ENCODE measurements around the gene KIRREL3. TPM values are rescaled to one million over a fixed set of nuclear protein-coding genes. Genes with fewer than 3 reads are reported as not detected.
A peak's percentile ranks its signal among the peaks of the same experiment; 100 is the strongest.

Gene KIRREL3
- total RNA-seq, 1 experiment from 2014 or later: 0.44 TPM

DNA sequence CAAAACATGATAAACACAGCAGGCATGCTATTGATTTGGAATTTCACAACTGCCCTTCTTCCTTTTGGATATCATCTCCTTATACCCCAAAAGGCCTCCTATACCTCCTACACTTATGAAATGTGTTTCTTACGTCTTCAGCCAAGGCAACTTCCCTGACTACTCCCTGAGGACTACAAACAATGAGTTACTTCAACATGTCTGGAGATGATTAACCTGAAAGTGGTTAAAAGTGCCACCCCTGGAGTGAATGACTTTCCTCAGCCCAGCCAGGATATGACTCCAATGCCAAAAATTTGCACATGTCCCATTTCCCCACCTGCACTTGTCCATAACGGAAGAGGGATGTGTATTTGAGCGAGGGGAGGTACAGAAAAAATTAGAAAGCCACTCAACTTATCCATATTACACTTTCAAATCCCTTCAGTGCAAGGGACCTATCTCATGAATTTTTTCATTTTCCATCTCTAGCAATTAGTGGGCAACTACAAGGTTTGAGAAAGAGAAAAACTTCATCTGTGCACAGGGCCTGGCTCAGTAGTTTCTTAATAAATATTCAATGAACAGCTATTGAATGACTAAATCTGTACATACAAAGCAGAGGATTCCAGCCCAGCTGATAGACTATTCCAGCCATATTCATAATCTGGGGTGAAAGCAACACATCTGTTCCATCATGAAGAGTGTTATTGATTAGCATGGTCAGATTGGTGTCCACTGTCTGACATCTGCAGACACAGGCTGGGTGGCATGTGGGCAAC, 36.8 kb downstream of the KIRREL3 start:
- no peak overlapping the region for H3K4me2 ChIP-seq (ENCODE audit: low read length)
- POLR2A ChIA-PET (ENCODE audit: unreplicated experiment): no interaction called here
- no peaks in the 10 kb centered on the region for H3K36me3 ChIP-seq (ENCODE audit: low read depth, low read length)
- CTCF ChIA-PET: no interaction called here
- H3K9me3 ChIP-seq (ENCODE audit: low read length): no peaks in the 10 kb centered on the region
- H3K4me1 ChIP-seq (ENCODE audit: insufficient read depth, low read length): no peaks in the 10 kb centered on the region
- H3K27ac ChIP-seq (ENCODE audit: low read length): no peak overlapping the region
- no peaks in the 10 kb centered on the region for H3K9me2 ChIP-seq (replicated peaks; ENCODE audit: low read length)
- H3K4me3 ChIP-seq (ENCODE audit: low read length): no peak overlapping the region
- BruUV-seq (replicated peaks): no TSS peak
- peaks cover 36% of the 10 kb centered on the region for H3K27me3 ChIP-seq (ENCODE audit: low read length)
- DNase-seq (peak; percentile 4), ATAC-seq (no peak)
- H3F3A ChIP-seq (ENCODE audit: low read length, unreplicated experiment): no peaks in the 10 kb centered on the region
- H3K79me2 ChIP-seq (ENCODE audit: low read length): no peaks in the 10 kb centered on the region
- no peak overlapping the region for H2AFZ ChIP-seq (ENCODE audit: low read length)
- no peaks in the 10 kb centered on the region for H4K20me1 ChIP-seq (ENCODE audit: low read length)
- intact Hi-C loops (cut with micrococcal nuclease): no loop called here
- no peak for TF ChIP-seq EZH2 (IDR thresholded peaks at IDR 0.05; ENCODE audit: low read length, unreplicated experiment)
- no peak for TF ChIP-seq EZH2phosphoT487 (IDR thresholded peaks at IDR 0.05; ENCODE audit: borderline replicate concordance, low read length)
- TF ChIP-seq CTCF (conservative IDR thresholded peaks at IDR 0.05; ENCODE audit: low read depth, low read length): no peak
- no peak overlapping the region for H3K9ac ChIP-seq (ENCODE audit: low read length)

DNA sequence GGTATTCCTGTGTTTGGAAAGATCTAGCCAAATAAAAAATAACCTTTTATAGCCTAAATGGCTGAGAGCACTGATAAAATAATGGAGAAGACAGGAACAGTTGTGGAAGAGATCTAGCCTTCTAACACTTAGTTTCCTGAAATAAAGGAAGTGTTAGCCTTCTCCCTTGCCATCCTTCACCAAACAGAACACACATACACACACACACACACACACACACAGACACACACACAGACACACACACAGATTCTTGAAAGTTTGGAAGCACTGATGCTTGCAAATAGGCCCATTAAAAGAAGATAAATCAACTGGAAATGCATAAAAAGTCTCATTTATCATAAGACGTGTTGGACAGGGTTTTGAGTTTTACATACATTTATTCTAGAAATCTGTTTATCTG, 37.5 kb downstream of the KIRREL3 start:
- Histone ChIP-seq H3K27me3 (ENCODE audit: low read length) (peaks cover 29% of the 10 kb centered on the region), H3F3A (ENCODE audit: low read length, unreplicated experiment) (no peaks in the 10 kb centered on the region), H3K9me3 (ENCODE audit: low read length) (no peaks in the 10 kb centered on the region), H3K4me2 (ENCODE audit: low read length) (no peak overlapping the region), H2AFZ (ENCODE audit: low read length) (no peak overlapping the region), H3K4me1 (ENCODE audit: insufficient read depth, low read length) (no peaks in the 10 kb centered on the region), H3K36me3 (ENCODE audit: low read depth, low read length) (no peaks in the 10 kb centered on the region), H3K4me3 (ENCODE audit: low read length) (no peak overlapping the region), H4K20me1 (ENCODE audit: low read length) (no peaks in the 10 kb centered on the region), H3K27ac (ENCODE audit: low read length) (no peak overlapping the region), H3K9me2 (replicated peaks; ENCODE audit: low read length) (no peaks in the 10 kb centered on the region), H3K9ac (ENCODE audit: low read length) (no peak overlapping the region), H3K79me2 (ENCODE audit: low read length) (no peaks in the 10 kb centered on the region)
- no TSS peak for BruUV-seq (replicated peaks)
- TF ChIP-seq EZH2phosphoT487 (IDR thresholded peaks at IDR 0.05; ENCODE audit: borderline replicate concordance, low read length) (no peak), EZH2 (IDR thresholded peaks at IDR 0.05; ENCODE audit: low read length, unreplicated experiment) (no peak), CTCF (conservative IDR thresholded peaks at IDR 0.05; ENCODE audit: low read depth, low read length) (no peak)
- ATAC-seq (no peak), DNase-seq (no peak)
- ChIA-PET POLR2A (ENCODE audit: unreplicated experiment) (no interaction called here), CTCF (no interaction called here)
- intact Hi-C loops (cut with micrococcal nuclease): no loop called here

DNA sequence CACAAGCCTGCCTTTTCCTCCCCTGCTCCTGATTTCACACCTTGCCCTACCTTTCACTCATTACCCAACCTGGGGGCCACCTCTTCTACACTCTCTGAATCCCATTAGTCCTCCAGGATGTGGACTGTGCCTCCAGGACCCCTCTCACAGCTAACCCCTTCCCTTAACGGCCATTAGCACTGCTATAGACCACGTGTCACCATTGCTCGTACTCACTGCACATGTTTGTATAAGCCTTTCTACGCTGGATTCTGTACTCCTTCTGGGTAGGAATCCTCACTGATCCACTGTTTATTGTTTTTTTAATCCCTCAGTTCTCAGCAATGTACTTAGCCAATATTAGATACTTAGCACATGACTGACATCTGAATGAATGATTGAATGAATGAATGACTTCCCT, 40.9 kb downstream of the KIRREL3 start:
- POLR2A ChIA-PET (ENCODE audit: unreplicated experiment): no interaction called here
- Histone ChIP-seq H4K20me1 (ENCODE audit: low read length) (no peaks in the 10 kb centered on the region), H3K9me2 (replicated peaks; ENCODE audit: low read length) (no peaks in the 10 kb centered on the region), H3K27ac (ENCODE audit: low read length) (no peak overlapping the region), H3K4me3 (ENCODE audit: low read length) (no peak overlapping the region), H3K36me3 (ENCODE audit: low read depth, low read length) (no peaks in the 10 kb centered on the region), H2AFZ (ENCODE audit: low read length) (no peak overlapping the region), H3K27me3 (ENCODE audit: low read length) (peaks cover 20% of the 10 kb centered on the region), H3K4me1 (ENCODE audit: insufficient read depth, low read length) (no peaks in the 10 kb centered on the region), H3K9me3 (ENCODE audit: low read length) (no peaks in the 10 kb centered on the region), H3K79me2 (ENCODE audit: low read length) (no peaks in the 10 kb centered on the region), H3K9ac (ENCODE audit: low read length) (no peak overlapping the region), H3F3A (ENCODE audit: low read length, unreplicated experiment) (no peaks in the 10 kb centered on the region), H3K4me2 (ENCODE audit: low read length) (no peak overlapping the region)
- CTCF ChIA-PET: no interaction called here
- ATAC-seq (no peak), DNase-seq (no peak)
- intact Hi-C loops (cut with micrococcal nuclease): no loop called here
- BruUV-seq (replicated peaks): no TSS peak
- TF ChIP-seq CTCF (conservative IDR thresholded peaks at IDR 0.05; ENCODE audit: low read depth, low read length) (no peak), EZH2 (IDR thresholded peaks at IDR 0.05; ENCODE audit: low read length, unreplicated experiment) (no peak), EZH2phosphoT487 (IDR thresholded peaks at IDR 0.05; ENCODE audit: borderline replicate concordance, low read length) (no peak)

Data from PC-3 (cell line).